DOHH2 (cell line): ENCODE measurements around the gene BBS12.

ENCODE experiments used
- EZH2phosphoT487 ChIP-seq: fragments of 200-600 bp; sonication (generic); IDR thresholded peaks from 2 replicates; pipeline ENCODE4 v1.6.1; 2017; ENCODE audit warnings: borderline replicate concordance, mild to moderate bottlenecking, antibody characterized with exemption, low read length, moderate library complexity, mixed read lengths
- TF ChIP-seq, protein P1 (sequence below): fragments of 200-600 bp; sonication (generic); IDR thresholded peaks from one replicate; pipeline ENCODE4 v1.5.1; 2014; ENCODE audit warnings: antibody characterized with exemption, mild to moderate bottlenecking, low read depth, low read length; ENCODE audit not compliant: poor library complexity, severe bottlenecking

DNA sequence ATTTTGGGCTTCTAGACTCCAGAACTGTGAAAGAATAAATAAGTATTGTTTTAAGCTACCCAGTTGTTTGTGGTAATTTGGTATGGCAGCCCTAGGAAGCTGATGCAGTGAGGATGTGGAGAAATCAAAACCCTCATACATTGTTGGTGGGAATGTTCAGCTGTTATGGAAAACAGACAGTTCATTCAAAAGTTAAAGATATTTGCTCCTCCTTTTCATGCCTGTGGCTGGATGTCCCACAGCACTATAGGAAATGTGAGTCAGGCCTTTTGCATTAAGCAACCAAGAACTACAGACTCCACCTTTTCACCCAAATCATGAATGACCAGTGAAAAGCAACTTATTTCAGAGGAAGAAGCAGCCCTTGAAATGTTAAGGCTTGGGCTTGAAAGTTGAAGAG is 6.7 kb downstream of the BBS12 start:
- TF ChIP-seq, protein P1, sequence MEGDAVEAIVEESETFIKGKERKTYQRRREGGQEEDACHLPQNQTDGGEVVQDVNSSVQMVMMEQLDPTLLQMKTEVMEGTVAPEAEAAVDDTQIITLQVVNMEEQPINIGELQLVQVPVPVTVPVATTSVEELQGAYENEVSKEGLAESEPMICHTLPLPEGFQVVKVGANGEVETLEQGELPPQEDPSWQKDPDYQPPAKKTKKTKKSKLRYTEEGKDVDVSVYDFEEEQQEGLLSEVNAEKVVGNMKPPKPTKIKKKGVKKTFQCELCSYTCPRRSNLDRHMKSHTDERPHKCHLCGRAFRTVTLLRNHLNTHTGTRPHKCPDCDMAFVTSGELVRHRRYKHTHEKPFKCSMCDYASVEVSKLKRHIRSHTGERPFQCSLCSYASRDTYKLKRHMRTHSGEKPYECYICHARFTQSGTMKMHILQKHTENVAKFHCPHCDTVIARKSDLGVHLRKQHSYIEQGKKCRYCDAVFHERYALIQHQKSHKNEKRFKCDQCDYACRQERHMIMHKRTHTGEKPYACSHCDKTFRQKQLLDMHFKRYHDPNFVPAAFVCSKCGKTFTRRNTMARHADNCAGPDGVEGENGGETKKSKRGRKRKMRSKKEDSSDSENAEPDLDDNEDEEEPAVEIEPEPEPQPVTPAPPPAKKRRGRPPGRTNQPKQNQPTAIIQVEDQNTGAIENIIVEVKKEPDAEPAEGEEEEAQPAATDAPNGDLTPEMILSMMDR, result no peak
- TF ChIP-seq EZH2phosphoT487, result no peak
